ENCODE data around the gene C6orf47.

Gene C6orf47

DNA sequence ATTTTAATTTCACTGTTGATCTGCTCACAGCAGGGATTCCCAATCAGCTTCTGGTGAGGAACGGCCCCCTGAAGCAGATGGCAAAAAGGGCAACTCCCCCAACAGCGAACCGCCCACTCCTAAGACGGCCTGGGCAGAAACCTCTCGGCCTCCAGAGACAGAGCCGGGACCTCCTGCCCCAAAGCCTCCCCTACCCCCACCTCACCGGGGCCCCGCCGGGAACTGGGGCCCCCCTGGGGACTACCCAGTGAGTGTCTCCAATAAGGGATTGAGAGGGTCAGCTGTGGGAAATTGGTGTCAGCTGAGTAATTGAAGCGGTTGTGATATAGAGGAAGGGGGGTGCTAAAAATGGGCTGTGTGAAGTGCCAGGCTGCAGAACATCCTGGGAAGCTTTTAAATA lies 33.6 kb downstream of the C6orf47 start:
- Histone ChIP-seq H3K9me3 (ENCODE audit: control insufficient read depth, low read depth, low read length) (no peaks in the 10 kb centered on the region), H3K27me3 (ENCODE audit: control insufficient read depth, insufficient read depth, low read length) (no peaks in the 10 kb centered on the region), H3K4me1 (ENCODE audit: control insufficient read depth, low read depth, low read length) (peaks cover 4% of the 10 kb centered on the region), H3K36me3 (ENCODE audit: control insufficient read depth, low read depth, low read length) (peaks cover 98% of the 10 kb centered on the region), H3K4me3 (ENCODE audit: low read length) (no peak overlapping the region), H3K9ac (ENCODE audit: low read length) (no peak overlapping the region), H3K27ac (ENCODE audit: low read length) (no peak overlapping the region)

DNA sequence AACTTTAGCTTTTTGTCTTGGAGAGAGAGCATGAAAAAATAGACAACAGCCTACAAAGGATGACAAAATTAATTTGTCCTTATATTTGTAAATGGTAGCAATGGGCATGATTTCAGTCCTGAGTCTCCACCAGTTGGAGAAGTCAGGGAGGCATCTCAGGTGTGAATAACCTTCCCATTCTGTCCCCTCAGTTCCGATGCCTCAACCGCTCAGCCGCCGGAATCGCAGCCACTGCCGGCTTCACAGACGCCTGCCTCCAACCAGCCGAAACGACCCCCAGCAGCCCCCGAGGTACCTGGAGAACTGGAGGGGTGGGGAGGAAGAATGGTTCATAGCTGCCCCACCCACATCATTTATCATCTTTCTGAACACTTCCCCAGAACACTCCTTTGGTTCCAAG lies 36.5 kb downstream of the C6orf47 start:
- Histone ChIP-seq H3K4me3 (ENCODE audit: low read length) (no peak overlapping the region), H3K9me3 (ENCODE audit: control insufficient read depth, low read depth, low read length) (no peaks in the 10 kb centered on the region), H3K27ac (ENCODE audit: low read length) (no peak overlapping the region), H3K9ac (ENCODE audit: low read length) (no peak overlapping the region), H3K27me3 (ENCODE audit: control insufficient read depth, insufficient read depth, low read length) (no peaks in the 10 kb centered on the region), H3K36me3 (ENCODE audit: control insufficient read depth, low read depth, low read length) (peaks cover 74% of the 10 kb centered on the region), H3K4me1 (ENCODE audit: control insufficient read depth, low read depth, low read length) (peaks cover 7% of the 10 kb centered on the region)

DNA sequence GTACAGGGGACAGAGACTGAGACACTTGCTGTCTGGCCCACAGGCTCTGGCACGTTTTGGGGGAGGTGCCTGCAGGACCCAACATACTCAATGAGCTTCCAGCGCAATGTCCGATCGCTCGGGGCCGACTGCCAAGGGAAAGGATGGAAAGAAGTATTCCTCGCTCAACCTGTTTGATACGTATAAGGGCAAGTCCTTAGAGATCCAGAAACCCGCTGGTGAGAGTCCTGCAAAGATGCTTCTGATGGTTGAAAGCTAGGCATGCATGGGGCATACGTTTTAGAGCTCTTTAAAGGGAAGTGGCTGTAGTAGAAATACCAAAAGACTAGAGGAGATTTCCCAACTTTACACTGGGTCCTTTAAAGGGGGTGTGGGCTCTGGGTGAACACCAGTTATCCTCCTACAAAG lies 37.9 kb downstream of the C6orf47 start:
- Histone ChIP-seq H3K9ac (ENCODE audit: low read length) (peak overlapping the region; percentile 99), H3K4me3 (ENCODE audit: low read length) (peak overlapping the region; percentile 99), H3K9me3 (ENCODE audit: control insufficient read depth, low read depth, low read length) (no peaks in the 10 kb centered on the region), H3K27ac (ENCODE audit: low read length) (no peak overlapping the region), H3K4me1 (ENCODE audit: control insufficient read depth, low read depth, low read length) (peaks cover 7% of the 10 kb centered on the region), H3K27me3 (ENCODE audit: control insufficient read depth, insufficient read depth, low read length) (no peaks in the 10 kb centered on the region), H3K36me3 (ENCODE audit: control insufficient read depth, low read depth, low read length) (peaks cover 60% of the 10 kb centered on the region)

DNA sequence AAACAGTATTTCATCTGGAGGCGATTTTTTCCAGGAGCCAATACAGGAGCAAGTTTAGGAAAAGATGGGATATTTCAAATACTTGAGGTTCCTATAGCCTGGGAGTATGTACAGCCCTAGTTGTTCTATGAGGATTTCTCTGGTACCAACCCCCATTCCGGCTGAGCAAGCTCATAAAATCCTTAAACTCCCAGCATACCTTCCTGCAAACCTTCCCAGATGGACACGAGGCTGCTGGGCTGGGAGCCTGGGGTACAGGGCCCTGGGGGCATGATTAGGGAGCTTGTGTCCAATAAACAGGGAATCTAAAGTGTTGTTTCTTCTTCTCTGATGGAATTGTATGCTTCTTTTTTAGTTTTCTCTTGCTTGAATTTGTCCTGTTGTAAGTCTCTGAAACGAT lies 38.6 kb downstream of the C6orf47 start:
- no peaks in the 10 kb centered on the region for H3K27me3 ChIP-seq (ENCODE audit: control insufficient read depth, insufficient read depth, low read length)
- peak overlapping the region; percentile 0 for H3K27ac ChIP-seq (ENCODE audit: low read length)
- H3K9ac ChIP-seq (ENCODE audit: low read length): peak overlapping the region; percentile 99
- no peaks in the 10 kb centered on the region for H3K9me3 ChIP-seq (ENCODE audit: control insufficient read depth, low read depth, low read length)
- H3K4me1 ChIP-seq (ENCODE audit: control insufficient read depth, low read depth, low read length): peaks cover 7% of the 10 kb centered on the region
- H3K4me3 ChIP-seq (ENCODE audit: low read length): peak overlapping the region; percentile 99
- H3K36me3 ChIP-seq (ENCODE audit: control insufficient read depth, low read depth, low read length): peaks cover 53% of the 10 kb centered on the region

DNA sequence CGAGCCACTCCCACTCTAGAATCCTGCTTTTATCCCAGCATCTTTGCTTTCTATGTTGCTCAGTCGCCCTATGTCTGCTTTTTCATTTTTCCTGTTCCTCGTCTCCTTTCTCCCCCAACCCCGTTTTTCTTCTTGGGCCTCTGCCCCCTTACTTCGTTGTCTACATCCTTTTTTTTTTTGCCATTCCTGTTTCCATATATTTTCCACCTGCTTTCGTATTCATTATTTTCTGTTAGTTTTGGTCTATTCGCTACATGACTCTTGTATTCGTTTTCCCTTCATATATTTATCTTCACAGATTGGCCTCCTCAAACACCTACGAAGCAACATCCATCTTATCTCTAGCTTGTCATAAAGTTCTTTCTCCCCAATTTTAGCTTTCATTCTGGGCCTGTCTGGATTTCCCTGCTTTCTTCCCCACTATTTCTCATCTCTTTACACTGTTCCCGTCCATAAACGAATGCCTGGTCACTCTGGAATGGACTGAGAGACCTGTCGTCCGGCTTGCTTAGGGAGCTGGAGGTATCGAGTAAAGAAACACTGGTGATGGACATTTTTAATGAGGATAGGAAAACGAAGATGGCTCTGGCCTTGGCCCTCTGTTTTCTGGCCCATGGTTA lies 39.1 kb downstream of the C6orf47 start:
- Histone ChIP-seq H3K27ac (ENCODE audit: low read length) (peak overlapping the region; percentile 93), H3K36me3 (ENCODE audit: control insufficient read depth, low read depth, low read length) (peaks cover 48% of the 10 kb centered on the region), H3K9ac (ENCODE audit: low read length) (peak overlapping the region; percentile 99), H3K27me3 (ENCODE audit: control insufficient read depth, insufficient read depth, low read length) (no peaks in the 10 kb centered on the region), H3K4me1 (ENCODE audit: control insufficient read depth, low read depth, low read length) (peaks cover 7% of the 10 kb centered on the region), H3K9me3 (ENCODE audit: control insufficient read depth, low read depth, low read length) (no peaks in the 10 kb centered on the region), H3K4me3 (ENCODE audit: low read length) (peak overlapping the region; percentile 99)

DNA sequence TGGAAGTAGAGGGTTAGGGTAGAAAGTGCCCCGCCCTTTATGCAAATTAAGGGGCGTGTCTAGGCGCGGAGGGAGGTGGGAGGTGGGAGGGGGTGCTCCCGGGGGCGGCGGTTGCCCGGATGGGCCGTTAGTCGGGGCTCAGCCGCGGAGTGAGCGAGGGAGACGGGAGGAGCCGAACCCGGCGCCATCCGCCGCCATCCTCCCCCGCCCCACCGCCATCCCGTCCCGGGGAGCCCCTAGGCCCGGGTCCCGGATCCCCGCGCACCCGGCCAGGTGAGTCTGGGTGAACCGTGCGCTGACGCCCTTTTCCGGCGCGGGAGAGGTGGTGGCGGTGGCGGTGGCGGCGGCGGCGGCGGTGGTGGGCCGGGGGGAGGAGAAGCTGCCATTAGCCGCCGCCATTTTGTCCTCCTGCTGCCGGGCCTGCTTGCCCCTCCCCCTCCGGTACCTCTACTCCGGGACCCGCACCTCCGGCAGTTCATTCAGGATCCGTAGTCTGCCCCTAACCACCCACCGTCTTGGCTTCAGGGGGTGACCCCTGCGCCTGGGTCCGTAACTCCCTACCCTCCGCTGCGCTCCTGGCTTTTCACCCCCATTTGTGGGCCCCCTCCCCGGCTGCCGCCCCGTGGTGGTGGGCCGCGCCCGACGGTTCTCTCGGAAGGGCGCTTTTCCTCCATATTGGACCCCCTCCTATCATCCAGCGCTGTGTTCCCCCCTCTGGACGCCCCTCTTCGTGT lies 39.8 kb downstream of the C6orf47 start, which contains the start of gene PRRC2A:
Gene PRRC2A, plus strand, starts transcription at position 130 of the 734 bp plus-strand sequence. CDS start 2,075 bp downstream, outside the sequence.
- Histone ChIP-seq H3K4me3 (ENCODE audit: low read length) (peak within 1 kb of the TSS; percentile 99), H3K9ac (ENCODE audit: low read length) (peak within 1 kb of the TSS; percentile 99), H3K9me3 (ENCODE audit: control insufficient read depth, low read depth, low read length) (no peaks in the 10 kb centered on the region), H3K4me1 (ENCODE audit: control insufficient read depth, low read depth, low read length) (peaks cover 10% of the 10 kb centered on the region), H3K27me3 (ENCODE audit: control insufficient read depth, insufficient read depth, low read length) (no peaks in the 10 kb centered on the region), H3K36me3 (ENCODE audit: control insufficient read depth, low read depth, low read length) (peaks cover 41% of the 10 kb centered on the region), H3K27ac (ENCODE audit: low read length) (peak within 1 kb of the TSS; percentile 95)

DNA sequence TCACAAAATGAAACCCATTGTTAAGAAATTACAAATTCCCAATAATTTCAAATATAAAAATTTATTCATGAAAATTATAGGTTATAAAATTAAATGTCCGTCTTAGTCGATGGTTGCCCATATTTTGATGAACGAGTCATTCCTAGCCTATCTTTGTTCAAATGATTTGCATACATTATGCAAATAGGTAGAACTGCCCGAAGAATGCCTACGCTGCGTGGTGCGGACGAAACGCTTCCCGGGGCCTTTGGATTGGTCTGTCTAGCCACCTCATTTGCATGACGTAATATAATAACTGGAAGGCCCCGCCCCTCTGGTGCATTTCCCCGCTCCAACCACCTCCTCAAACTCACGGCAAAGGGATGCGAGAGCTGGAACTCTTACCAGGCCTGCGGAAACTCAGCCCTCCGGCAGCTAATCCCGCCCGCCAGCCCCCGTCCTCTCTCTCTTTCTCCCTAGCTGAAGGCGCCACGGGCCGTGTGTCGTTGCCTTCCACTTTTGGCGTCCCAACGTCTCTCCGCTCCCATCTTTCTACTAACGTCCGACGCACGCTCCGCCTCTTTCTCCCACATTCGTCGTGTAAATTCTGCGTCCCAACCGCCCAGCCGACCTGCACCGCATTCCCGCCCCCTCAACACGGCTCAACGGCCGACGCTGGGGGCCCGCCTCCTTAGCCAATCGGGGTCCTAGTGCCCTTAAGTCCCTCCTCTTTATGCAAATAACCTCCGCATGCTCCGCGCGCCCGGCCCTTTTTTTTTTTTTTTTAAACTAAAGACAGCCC lies 40.6 kb downstream of the C6orf47 start:
- no peaks in the 10 kb centered on the region for H3K9me3 ChIP-seq (ENCODE audit: control insufficient read depth, low read depth, low read length)
- peak overlapping the region; percentile 91 for H3K9ac ChIP-seq (ENCODE audit: low read length)
- H3K4me1 ChIP-seq (ENCODE audit: control insufficient read depth, low read depth, low read length): peaks cover 16% of the 10 kb centered on the region
- peak overlapping the region; percentile 95 for H3K27ac ChIP-seq (ENCODE audit: low read length)
- H3K4me3 ChIP-seq (ENCODE audit: low read length): peak overlapping the region; percentile 80
- no peaks in the 10 kb centered on the region for H3K27me3 ChIP-seq (ENCODE audit: control insufficient read depth, insufficient read depth, low read length)
- peaks cover 33% of the 10 kb centered on the region for H3K36me3 ChIP-seq (ENCODE audit: control insufficient read depth, low read depth, low read length)

DNA sequence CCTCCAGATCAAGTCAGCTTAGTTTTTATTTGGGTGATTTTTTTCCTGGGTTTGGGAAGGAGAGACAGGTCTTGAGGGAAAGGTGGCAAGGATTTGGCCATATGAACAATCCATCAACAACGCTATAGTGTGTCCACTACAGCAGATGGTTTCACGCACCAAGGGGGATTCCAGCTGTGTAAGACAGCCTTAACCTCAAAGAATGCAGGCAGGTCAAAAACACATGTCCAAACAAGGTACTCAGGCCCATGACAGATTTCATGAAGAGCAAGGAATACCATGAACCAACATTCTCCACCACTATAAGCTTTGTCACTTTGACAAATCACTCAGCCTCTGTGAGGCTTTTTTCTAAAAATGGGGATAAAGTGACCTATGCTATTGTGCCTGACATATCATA lies 43.6 kb downstream of the C6orf47 start:
- no peak overlapping the region for H3K9ac ChIP-seq (ENCODE audit: low read length)
- no peak overlapping the region for H3K27ac ChIP-seq (ENCODE audit: low read length)
- peaks cover 4% of the 10 kb centered on the region for H3K36me3 ChIP-seq (ENCODE audit: control insufficient read depth, low read depth, low read length)
- no peaks in the 10 kb centered on the region for H3K9me3 ChIP-seq (ENCODE audit: control insufficient read depth, low read depth, low read length)
- no peak overlapping the region for H3K4me3 ChIP-seq (ENCODE audit: low read length)
- peaks cover 15% of the 10 kb centered on the region for H3K4me1 ChIP-seq (ENCODE audit: control insufficient read depth, low read depth, low read length)
- no peaks in the 10 kb centered on the region for H3K27me3 ChIP-seq (ENCODE audit: control insufficient read depth, insufficient read depth, low read length)

DNA sequence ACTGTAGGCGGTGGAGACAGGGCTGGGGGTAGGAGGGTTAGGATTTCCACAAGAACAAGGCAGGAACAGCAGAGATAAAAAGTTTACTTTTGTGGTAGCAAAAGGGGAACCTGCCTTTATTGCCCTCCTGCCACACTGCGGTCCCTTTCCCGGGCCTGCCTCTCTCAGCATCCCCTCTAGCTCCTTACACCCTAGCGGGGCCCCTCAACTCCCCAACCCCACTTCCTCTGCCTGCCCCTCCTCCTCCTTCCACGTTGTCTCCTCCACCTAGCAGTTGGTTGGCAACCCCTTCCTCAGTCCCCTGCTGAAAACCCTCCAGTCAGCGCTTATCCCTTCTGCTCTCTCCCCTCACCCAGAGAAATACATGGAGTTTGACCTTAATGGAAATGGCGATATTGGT lies 44.8 kb downstream of the C6orf47 start:
- Histone ChIP-seq H3K27me3 (ENCODE audit: control insufficient read depth, insufficient read depth, low read length) (no peaks in the 10 kb centered on the region), H3K36me3 (ENCODE audit: control insufficient read depth, low read depth, low read length) (no peaks in the 10 kb centered on the region), H3K27ac (ENCODE audit: low read length) (no peak overlapping the region), H3K4me1 (ENCODE audit: control insufficient read depth, low read depth, low read length) (peaks cover 11% of the 10 kb centered on the region), H3K9ac (ENCODE audit: low read length) (no peak overlapping the region), H3K9me3 (ENCODE audit: control insufficient read depth, low read depth, low read length) (no peaks in the 10 kb centered on the region), H3K4me3 (ENCODE audit: low read length) (no peak overlapping the region)

DNA sequence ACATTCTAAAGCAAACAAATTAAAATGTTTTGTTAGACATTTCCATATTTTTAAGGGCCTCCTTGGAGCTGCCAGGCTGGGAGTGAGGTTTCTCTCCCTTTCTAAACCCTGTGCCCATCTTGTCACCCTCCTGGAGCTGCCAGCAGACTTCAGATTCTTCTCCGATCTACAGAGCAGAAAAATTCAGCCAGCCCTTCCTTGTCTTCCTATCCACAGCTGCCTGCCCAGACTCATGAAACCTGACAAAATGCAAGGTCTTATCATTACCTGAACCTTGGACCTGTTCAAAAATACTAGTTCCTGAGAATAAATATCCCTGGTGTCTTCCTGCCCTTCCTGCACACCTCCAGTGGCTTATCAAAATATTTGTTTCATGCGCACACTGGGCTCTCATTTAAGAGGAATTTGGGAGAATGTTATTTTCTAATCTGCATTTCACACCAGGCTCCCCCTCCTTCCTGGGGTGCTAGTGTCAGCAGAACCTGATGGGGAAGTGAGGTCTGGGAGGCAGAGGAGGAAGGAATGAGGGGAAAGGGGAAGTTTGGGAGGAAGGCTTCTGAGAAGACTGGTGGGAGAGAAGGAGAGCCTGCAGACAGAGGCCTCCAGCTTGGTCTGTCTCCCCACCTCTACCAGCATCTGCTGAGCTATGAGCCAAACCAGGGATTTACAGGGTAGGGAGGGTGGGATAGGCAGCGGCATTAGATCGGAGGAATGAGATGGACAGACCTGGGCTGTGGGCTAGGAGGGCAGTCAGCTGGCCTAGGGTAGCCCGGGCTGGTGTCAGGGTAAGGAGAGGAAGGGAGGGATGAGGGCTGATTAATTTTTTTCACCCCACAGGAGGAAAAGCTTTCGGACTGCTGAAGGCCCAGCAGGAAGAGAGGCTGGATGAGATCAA lies 45.6 kb downstream of the C6orf47 start, which contains the start of gene AIF1:
Gene AIF1, plus strand, starts transcription at position 551 of the 895 bp plus-strand sequence. Its CDS starts 96 bp downstream, at position 647.
- Histone ChIP-seq H3K36me3 (ENCODE audit: control insufficient read depth, low read depth, low read length) (no peaks in the 10 kb centered on the region), H3K4me3 (ENCODE audit: low read length) (no peak within 1 kb of the TSS), H3K27me3 (ENCODE audit: control insufficient read depth, insufficient read depth, low read length) (no peaks in the 10 kb centered on the region), H3K4me1 (ENCODE audit: control insufficient read depth, low read depth, low read length) (peaks cover 11% of the 10 kb centered on the region), H3K27ac (ENCODE audit: low read length) (no peak within 1 kb of the TSS), H3K9me3 (ENCODE audit: control insufficient read depth, low read depth, low read length) (no peaks in the 10 kb centered on the region), H3K9ac (ENCODE audit: low read length) (no peak within 1 kb of the TSS)

Data from iPS-18a (cell line).